ENCODE data around the gene CPNE5.

DNA sequence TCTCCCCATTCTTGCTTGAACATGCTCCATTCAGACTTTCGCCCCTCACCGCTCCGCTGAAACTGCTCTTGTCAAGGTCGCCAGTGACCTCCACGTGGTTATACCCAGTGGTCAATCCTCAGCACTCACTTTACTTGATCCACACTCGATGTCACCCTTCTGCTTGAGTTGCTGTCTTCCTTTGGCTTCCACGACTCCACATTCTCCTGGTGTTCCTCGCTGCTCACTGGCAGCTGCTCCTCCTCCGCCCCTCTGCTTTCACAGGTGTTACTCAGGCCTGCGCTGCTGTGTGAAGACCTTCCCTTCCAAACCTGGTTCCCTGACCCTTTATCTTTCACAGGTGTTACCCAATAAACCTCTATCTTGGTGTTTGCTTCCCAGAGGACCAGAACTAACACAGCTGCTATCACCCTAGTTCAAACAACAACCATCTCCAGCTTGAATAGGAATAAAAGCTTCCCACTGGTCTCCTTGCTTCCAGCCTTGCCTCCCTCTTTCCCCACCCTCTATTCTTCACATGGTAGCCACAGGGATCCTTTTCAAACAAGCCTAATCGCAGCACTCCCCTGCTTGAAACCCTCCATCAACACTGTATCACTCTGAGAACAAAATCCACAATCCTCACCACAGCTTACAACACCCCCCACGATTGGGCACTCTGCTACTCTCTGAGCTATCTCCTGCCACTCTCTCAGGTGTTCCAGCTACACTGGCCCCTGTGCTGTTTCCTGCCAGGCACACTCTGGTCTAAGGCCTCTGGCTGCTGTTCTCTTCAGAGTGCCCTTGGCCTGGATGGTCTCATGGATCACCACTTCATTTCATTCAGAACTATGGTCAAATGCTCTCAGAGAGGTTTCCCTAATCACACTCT, 24.7 kb upstream of the CPNE5 start:
- TF ChIP-seq POLR2A (IDR thresholded peaks at IDR 0.05), result no peak
- TF ChIP-seq, protein P1, sequence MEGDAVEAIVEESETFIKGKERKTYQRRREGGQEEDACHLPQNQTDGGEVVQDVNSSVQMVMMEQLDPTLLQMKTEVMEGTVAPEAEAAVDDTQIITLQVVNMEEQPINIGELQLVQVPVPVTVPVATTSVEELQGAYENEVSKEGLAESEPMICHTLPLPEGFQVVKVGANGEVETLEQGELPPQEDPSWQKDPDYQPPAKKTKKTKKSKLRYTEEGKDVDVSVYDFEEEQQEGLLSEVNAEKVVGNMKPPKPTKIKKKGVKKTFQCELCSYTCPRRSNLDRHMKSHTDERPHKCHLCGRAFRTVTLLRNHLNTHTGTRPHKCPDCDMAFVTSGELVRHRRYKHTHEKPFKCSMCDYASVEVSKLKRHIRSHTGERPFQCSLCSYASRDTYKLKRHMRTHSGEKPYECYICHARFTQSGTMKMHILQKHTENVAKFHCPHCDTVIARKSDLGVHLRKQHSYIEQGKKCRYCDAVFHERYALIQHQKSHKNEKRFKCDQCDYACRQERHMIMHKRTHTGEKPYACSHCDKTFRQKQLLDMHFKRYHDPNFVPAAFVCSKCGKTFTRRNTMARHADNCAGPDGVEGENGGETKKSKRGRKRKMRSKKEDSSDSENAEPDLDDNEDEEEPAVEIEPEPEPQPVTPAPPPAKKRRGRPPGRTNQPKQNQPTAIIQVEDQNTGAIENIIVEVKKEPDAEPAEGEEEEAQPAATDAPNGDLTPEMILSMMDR (IDR thresholded peaks at IDR 0.05), result no peak

All from adrenal gland (tissue), 5 donors.